Stimulated activated CD4-positive, alpha-beta T cell treated with anti-CD3 and anti-CD28 coated beads, Interleukin-4, amount 100 ng/mL, for 1 hour (primary cell): ENCODE results near the gene ZSWIM1.
A peak's percentile ranks its signal among the peaks of the same experiment; 100 is the strongest.
"Not testable (repeated sequence)": the region's sequence is repeated elsewhere in the genome, so short reads cannot be mapped to it uniquely, and the experiment has no call there.

Experiments used
- DNase-seq: peaks from one replicate; pipeline ENCODE4 v3.0.0-alpha.2; 2020

ZSWIM1 gene

DNA sequence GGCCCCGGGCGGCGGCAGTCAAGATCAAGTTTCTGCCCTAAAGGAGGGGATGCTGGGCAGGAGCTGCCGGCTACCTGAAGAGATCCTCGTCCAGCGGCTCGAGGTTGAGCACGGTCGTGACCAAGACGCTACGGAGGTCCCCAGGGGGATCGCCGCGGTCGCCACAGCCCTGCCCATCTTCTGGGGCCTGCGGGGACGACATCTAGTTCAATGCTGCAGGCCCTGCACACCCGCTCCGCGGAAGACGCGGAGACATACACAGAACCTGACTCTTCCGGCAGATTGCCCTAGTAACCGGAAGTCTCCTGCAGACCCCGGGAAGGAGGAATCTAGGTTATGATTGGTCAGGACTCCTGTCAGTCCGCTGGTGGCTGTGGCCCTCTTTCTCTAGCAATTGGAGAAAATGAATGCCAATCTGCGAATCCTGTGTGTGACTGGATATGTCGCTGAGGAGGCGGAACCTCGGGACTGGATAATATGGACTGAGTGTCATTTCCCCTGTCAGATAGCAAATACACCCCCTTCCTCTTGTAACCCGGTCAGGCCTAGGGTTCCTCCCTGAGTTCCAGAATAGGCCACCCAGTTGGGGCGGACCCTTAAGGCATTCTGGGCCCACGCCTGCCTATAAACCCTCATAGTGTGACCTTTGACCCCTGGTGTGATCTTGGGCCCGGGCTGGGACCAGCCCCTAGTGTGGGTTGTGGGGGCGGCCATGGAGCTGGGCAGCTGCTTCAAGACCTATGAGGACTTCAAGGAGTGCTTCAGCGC lies 23.7 kb upstream of the ZSWIM1 start, which contains the start of the genes ACOT8 and ZSWIM3:
TSS of gene ACOT8 (minus strand) at position 279 of the 768 bp plus-strand sequence. CDS start at position 202, 77 bp downstream.
TSS of gene ZSWIM3 (plus strand) at position 501 of the 768 bp plus-strand sequence. CDS start at position 713, 212 bp downstream.
- peak; percentile 78 for DNase-seq

DNA sequence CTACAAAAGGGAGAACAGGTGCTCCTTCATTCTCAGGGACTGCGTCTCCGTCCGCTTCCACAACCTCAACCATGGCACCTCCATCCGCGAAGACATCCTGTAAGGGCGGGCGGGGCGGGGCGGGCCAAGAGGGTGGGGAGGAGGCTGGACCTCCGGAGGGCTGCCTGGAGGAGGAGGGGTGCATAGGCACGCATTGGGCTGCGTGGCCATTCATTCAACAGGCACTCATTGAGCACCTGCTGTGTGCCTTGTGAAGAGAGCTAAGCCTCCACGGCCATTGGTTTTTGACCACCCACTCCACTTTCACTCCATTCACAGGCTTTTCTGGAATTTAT lies 23.2 kb upstream of the ZSWIM1 start:
- peak; percentile 21 for DNase-seq

DNA sequence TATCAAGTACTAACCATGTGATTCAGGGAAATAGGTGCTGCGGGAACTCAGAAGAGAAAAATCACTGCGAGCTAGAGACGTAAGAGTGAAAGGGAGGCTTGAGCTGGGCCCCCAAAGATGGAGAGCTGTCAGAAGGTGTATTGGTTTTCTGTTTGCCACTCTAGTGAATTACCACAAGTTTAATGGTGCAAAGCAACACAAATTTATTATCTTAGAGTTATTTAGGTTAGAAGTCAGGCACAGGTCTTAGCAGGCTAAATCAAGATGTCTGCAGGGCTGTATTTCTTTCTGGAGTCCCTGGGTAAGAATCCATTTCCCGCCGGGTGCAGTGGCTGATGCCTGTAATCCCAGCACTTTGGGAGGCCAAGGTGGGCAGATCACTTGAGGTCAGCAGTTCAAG lies 21.1 kb upstream of the ZSWIM1 start:
- no peak for DNase-seq

DNA sequence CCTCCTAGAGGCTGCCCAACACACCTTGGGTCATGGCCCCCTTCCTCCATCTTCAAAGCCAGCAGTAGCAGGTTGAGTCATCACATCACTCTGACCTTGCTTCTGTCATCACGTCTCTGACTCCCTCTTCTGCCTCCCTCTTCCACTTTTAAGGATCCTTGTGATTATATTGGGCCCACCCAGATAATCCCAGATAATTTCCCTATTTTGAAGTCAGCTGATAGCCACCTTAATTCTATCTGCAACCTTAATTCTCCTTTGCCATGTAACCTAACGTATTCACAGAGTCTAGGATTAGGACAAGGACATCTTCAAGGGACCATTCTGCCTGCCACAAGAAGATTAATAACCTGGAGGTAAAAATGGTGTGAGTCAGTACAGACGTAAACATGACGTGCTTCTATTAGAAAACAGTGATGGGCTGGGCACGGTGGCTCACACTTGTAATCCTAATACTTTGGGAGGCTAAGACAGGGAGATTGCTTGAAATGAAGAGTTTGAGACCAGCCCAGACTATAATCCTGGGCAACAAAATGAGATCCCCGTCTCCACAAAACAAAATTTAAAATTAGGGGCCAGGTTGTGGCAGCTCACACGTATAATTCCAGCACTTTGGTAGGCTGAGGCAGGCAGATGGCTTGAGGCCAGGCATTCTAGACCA lies 20.3 kb upstream of the ZSWIM1 start:
- no peak for DNase-seq

DNA sequence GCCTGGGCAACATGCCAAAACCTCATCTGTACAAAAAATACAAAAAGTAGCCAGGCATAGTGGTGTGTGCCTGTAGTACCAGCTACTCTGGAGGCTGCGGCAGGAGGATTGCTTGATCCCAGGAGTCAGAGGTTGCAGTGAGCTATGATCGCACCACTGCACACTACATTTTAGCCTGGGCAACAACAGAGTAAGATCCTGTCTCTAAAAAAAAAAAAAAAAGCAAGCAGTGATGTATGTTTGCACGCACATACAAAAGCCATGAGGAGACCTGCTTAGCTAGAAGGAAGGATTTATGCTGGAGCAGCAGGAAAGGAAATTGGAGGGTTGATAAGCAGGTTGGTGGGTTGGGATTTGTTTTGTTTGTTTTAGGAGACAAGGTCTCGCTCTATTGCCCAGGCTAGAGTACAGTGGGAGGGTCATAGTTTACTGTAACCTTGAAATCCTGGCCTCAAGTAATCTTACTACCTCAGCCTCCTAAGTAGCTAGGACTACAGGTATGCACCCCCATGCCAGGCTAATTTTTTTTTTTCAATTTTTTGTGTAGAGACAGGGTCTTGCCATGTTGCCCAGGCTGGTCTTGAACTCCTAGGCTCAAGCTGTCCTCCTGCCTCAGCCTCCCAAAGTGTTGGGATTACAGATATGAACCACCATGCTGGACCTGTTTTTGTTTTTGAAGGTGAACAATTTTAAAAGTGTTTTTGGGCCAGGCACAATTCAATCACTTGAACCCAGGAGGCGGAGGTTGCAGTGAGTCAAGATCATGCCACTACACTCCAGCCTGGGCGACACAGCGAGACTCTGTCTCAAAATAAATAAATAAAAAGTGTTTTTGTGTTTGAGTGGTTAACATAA lies 19.6 kb upstream of the ZSWIM1 start:
- no peak for DNase-seq

DNA sequence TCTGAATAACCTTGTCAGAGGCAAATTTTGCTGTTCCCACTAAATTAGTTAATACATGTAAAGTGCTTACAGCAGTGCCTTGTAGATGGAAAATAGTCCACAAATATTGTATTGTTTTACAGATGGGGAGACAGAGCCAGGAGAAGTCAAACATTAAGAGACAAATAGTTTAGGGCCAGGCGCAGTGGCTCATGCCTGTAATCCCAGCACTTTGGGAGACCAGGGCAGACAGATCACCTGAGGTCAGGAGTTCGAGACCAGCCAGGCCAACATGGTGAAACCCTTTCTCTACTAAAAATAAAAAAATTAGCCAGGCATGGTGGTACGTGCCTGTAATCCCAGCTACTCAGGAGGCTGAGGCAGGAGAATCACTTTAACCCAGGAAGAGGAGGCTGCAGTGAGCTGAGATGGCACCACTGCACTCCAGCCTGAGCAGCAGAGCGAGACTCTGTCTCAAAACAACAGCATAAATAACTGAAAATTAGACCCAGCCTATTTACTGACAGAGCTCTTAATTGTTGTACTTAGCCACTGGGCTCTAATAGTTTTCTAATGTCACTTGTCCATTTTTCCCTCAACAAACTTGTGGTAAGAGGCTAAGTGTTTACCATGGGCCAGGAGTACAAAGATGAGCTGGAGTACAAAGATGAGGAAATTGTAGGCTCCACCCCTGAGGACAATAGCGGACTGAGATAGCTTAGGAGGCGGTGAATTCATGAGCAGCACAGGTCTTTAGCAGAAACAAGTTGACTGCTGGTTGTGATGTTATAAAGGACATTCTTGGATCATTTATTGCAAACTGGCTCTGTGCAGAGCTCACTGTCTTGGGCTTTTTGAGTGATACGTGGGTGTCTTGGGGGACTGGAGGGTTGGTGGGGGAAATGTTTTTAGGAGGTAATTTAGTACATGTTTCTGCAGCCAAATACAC lies 17.2 kb upstream of the ZSWIM1 start:
- no peak for DNase-seq

DNA sequence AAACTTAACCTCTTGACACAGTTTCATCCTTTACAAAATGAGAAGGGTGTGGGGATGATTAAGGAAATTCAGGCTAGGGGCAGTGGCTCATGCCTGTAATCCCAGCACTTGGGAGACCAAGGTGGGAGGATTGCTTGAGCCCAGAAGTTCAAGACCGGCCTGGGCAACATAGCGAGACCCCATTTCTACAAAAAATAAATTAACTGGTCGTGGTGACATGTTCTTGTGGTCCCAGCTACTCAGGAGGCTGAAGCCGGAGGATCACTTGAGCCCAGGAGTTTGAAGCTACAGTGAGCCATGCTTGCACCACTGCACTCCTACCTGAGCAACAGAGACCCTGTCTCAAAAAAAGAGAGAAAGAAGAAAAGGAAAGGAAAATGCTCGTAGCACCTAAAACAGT lies 14.6 kb upstream of the ZSWIM1 start:
- no peak for DNase-seq

DNA sequence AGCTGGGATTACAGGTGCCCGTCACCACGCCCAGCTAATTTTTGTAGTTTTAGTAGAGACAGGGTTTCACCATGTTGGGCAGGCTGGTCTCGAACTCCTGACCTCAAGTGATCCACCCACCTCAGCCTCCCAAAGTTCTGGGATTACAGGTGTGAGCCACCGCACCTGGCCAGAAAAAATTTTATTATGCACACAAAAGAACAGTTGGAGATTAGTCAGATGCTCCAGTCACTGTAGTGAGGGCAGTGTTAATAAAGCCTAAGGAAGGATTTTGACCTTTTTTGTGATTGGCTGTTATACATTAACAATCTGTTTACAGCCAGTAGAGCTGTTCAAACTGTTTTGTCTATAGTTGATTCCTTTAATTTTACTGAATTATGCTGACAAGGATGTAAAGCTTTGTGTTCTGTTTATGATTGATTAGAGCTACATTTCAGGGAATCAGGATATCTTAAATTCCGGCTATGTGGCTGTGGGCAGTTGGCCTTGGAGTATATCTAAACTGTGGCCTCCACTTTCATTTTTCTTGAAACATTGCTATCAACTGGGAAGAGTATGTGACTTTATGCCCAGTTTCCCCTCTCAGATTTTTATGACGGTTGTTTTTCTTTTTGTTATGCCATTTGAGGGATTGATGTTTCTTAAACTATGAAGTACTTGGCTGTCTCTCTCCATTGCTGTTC lies 13.8 kb upstream of the ZSWIM1 start:
- no peak for DNase-seq

DNA sequence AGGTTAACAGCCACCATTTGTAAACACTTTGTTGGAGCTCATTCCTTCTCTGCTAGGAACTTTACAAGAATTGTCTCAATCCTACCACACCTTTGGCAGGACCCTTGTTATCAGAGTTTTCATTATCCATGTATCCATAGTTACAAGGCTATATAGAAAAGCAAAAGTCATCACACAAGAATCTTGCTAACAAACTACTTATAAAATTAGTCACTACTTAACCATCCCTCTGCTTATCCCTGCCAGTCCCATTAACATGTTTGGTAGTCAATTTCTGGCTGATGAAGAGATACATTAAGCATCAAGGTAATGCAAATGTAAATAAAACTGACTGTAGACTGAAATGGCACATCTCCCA lies 13.2 kb upstream of the ZSWIM1 start:
- DNase-seq: no peak

DNA sequence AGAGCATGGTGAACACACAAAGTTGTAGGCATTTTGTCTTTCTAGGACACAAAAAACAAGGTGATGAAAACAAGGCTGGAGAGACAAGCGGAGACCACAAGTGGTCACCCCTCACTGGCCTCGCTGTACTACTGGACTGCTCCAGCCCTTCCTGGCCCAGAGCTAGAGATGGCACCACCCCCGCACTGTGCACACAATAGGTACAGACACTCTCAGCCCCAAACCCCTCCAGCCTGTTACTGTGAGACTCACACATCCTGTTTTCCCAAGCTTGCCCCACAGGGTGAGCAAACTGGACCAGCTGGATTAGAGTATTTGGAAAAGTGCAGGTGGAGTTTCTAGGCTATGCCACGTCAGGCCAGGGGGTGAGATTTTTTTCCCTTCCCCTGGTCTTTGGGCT lies 8.4 kb upstream of the ZSWIM1 start:
- no peak for DNase-seq

DNA sequence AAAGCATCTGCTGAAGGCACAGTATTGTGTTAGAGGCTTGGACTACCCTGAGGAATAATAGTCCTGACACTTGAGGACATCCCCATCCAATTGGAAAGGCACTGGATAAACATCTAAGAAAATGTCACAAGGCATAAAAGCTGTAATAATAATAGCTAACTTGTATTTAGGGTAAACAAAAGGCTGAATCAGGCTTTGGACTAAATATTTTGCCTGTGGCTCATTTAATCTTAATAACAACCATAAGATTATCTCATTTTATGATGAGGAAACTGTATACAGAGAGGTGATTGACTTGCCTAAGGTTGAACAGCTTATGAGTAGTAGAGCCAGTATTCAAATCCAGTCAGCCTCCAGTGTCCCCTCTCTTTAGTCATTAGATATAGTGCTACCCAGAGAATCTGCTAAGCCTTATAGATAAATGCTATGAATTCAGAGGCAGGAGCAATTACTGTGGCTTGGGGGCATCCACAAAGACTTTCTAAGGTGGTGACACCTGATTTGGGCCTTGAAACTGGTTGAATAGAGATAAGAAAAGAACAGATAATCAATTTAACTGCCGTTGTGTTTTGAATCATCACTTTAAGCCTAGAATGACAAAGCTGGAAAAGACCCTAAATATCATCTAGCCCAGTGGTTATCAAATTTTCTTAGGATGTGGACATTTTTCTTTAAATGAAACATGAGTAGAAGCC lies 7.5 kb upstream of the ZSWIM1 start:
- DNase-seq: no peak

DNA sequence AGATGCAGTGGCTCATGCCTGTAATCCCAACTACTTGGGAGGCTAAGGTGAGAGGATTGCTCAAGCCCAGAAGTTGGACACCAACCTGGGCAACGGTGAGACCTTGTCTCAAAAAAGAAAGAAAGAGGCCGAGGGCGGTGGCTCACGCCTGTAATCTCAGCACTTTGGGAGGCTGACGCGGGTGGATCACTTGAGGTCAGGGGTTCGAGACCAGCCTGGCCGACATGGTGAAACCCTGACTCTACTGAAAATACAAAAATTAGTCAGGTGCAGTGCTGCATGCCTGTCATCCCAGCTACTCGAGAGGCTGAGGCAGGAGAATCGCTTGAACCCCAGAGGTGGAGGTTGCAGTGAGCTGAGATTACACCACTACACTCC lies 6.9 kb upstream of the ZSWIM1 start:
- not testable (repeated sequence) for DNase-seq

DNA sequence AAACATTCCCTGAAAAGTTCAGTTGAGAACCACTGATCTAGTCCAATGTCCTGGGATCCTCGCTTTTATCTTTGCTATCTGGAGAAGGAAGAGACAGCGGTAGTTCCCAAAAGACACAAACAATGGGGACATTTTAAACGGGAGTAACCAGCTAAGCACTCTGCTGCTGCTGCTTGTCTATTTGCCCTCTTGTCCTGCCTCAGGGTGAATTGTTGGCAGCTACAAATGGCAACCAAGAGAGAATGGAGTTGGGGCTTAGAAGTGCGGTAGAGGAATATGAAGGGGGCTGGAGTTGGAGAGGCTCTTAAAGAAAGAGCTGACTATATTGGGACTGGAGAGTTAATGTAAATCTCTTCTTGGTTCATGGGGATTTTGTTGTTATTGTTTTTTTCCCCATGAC lies 6.5 kb upstream of the ZSWIM1 start:
- no peak for DNase-seq

DNA sequence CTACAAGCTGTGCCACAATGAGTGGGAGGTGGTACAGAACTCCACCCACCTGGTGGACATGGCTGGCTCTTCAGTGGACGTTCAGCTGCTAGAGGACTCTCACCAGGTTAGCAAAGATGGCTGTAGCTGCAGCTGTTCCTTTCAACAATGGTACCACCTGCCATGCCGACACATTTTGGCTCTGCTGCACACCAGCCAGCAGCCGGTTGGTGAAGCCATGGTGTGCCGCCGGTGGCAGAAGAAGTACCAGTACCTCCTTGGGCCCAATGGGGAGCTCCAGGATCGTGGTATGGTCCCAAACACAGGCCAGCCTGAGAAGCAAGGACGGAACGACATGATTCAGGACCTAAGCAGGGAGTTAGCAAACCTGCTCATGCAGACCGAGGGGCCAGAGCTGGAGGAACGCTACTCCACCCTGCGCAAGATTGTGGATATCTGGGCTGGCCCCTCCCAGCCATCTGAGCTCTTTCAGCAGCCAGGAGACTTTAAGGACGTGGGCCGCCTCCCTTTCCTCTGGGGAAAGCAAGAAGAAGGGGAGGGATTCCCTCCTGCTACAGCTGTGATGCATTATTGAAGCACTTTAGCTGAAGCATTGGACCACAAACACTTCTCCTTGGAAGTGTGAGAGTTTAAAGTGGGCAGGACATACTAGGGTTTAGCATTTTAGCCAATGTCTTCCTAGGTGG lies 2.8 kb upstream of the ZSWIM1 start:
- no peak for DNase-seq

DNA sequence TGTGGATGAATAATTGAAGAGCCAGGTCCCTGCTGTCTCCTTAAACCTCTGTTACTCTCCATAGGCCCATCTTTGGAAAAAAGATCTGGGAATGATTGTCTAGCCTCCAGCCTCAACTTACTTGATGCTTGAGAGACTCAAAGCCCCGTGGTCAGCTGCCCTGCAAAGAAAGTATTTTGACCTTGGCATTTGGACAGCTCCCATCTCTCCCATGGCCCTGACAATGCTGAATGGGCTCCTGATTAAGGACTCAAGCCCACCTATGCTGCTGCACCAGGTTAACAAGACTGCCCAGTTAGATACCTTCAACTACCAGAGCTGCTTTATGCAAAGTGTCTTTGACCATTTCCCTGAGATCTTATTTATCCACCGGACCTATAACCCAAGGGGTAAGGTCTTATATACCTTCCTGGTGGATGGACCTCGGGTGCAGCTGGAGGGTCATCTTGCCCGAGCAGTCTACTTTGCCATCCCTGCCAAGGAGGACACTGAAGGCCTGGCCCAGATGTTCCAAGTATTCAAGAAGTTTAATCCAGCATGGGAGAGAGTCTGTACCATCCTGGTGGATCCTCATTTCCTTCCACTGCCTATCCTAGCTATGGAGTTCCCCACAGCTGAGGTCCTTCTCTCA lies 1.6 kb downstream of the ZSWIM1 start:
- DNase-seq: no peak

DNA sequence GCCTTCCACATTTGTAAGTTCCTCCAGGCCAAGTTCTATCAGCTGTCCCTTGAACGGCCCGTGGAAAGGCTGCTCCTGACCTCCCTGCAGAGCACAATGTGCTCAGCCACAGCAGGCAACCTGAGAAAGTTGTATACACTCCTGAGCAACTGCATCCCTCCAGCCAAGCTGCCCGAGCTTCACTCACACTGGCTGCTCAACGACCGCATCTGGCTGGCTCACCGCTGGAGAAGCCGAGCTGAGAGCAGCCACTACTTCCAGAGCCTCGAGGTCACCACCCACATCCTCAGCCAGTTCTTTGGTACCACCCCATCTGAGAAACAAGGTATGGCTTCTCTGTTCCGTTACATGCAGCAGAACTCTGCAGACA lies 2.1 kb downstream of the ZSWIM1 start:
- no peak for DNase-seq

DNA sequence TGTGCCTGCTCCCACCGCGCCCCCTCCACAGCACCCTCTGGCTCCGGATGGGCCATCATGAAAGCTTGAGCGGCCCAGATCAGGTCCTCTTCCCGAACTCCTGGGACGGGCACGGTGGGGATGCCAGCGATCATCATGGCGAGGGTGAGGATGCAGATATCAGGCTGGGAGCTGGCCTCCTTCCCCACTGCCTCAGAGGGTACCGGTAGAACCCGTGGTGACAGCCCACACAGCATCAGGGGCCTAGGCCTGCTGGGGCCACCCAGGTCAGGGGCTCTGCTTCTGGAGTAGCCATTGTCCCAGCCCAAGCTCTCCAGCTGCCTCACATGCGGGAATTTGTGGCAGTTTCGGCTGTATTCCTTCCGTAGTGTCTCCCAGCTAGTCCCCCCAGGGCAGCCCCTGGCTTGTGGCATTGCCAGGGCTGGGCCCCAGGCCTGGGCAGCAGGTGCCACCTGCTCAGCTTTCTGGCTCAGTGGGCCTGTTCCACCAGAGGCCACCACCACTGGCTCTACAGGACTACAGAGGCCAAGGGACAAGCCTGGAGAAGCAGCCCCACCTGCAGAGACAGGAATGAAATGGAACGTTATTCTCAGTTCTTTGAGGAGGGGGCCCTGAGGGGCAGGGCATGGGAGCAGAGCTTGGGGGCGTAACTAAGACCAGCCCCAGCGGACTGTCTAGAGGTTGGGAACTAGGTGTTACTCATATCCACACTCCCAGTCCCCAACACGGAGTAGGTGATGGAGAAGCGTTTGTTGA lies 5.7 kb downstream of the ZSWIM1 start:
- no peak for DNase-seq

DNA sequence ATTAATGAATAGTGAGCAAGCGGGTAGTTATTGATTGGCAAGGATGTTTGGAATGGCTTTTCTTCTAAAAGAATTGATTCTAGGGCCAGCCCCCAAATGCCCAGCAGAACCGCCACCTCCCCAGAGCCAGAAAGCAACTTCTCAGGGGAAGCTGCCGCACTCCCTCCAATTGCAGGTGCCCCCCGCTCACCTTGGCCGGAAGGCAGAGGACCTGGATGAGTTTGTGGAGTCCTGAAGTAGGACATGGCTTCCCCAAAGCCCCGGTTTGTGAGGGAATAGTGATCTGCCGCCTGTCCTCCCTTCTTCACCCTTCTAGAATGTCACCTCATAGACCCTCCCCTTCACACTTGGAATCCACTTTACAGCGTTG lies 6.3 kb downstream of the ZSWIM1 start, which contains the start of gene SPATA25:
TSS of gene SPATA25 (minus strand) at position 277 of the 370 bp plus-strand sequence. CDS start at position 245, 32 bp downstream.
- no peak for DNase-seq

DNA sequence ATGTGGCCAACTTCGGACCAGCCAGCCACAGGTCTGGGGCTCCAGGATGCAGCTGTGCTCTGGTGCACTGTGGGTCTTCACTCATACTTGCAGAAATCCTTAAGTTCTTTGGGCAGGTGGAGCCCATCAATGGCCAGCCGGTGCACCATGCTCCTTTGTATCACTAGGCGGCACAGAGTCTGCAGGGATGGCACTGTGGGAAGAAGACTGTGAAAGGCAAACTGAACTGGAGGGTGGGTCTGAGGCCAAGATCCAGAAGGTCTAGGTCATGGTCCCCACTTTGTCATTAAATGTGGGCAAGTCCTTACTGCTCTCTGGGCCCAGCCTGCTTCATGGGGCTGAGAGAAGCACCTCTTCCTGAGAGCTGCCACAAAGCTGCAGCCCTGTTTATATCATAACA lies 7.7 kb downstream of the ZSWIM1 start:
- no peak for DNase-seq
